Motor neuron (in vitro differentiated cells): ENCODE data around the gene AKR1C3. TPM values are rescaled to one million over a fixed set of nuclear protein-coding genes. Genes with fewer than 3 reads are reported as not detected.

Experiments used
- ATAC-seq, 8 experiments: fragments of 200-7000 bp; cut with Tn5 transposase; replicated peaks in 6 of 8; 2 replicates each; pipeline ENCODE4 v1.8.0; 2021; ENCODE audit warnings: mild to moderate bottlenecking in 8 of 8, moderate library complexity in 8 of 8
- H3K27ac ChIP-seq, 2 donors: fragments of 250-450 bp; sonication (Bioruptor Pico); 2 replicates each; pipeline ENCODE4 v1.9.0; 2021; ENCODE audit warnings: antibody characterized with exemption in 2 of 2, mild to moderate bottlenecking in 2 of 2, moderate library complexity in 1 of 2
- H3K4me1 ChIP-seq, 2 donors: fragments of 250-450 bp; sonication (Bioruptor Pico); replicated peaks in 1 of 2; 2 replicates each; pipeline ENCODE4 v1.6.1; 2021; ENCODE audit warnings: antibody characterized with exemption in 2 of 2, mild to moderate bottlenecking in 2 of 2, moderate library complexity in 1 of 2
- H3K4me3 ChIP-seq, 5 donors: fragments of 250-450 bp; sonication (Bioruptor Pico); 2 replicates each; pipeline ENCODE4 v1.9.0; 2021; ENCODE audit warnings: antibody characterized with exemption in 5 of 5, mild to moderate bottlenecking in 5 of 5, moderate library complexity in 4 of 5
- WGBS, 10 experiments: fragments of 450-650 bp; shearing (Covaris generic); methylation state at CpG; one replicate each; pipeline ENCODE4 v1.0.0; 2022; 5-methylcytosine and 5-hydroxymethylcytosine counted together
- in situ Hi-C, 9 experiments: fragments of 400-800 bp; cut with MboI; loops; one replicate each; pipeline ENCODE4 v1.15.0; 2021; ENCODE audit warnings: low sequenced_read_pairs in 9 of 9, low pct_unique_long_range_greater_than_20kb in 2 of 9; ENCODE audit not compliant: unreplicated experiment in 9 of 9
- total RNA-seq, 8 experiments: library from RNA; unstranded; fragments of 300-600 nt; gene quantifications; 2 replicates each; pipeline versions ENCODE4 v1.2.3 to v1.2.4, GENCODE V29; 2022

Gene AKR1C3
- total RNA-seq, 8 experiments from 2014 or later = 0.54 to 76.4 (median 1.6) TPM; not detected in 1

GRCh38 chr10:5155951-5156350 is 61.7 kb downstream of the AKR1C3 start:
- in situ Hi-C loops = no loop called here
- no peak overlapping the region for H3K27ac ChIP-seq
- no peak for ATAC-seq
- H3K4me1 ChIP-seq = no peaks in the 10 kb centered on the region
- no peak overlapping the region for H3K4me3 ChIP-seq
- 0 to 75% (median 36%) methylated on average over 1 of the region's 1 CpG; no CpG with 5 or more reads in 6 of the 10 experiments for WGBS, 10 experiments

Other genes with a start within 250 kb of the AKR1C3 start
- 100 to 1,000 TPM in 1 of 8 experiments, 10 to 100 TPM in 5, 1 to 10 TPM in 2; 3.2 to 131 (median 26.1) TPM for gene AKR1C1, start 131.0 kb upstream of the AKR1C3 start, total RNA-seq
- 10 to 100 TPM in 6 of 8 experiments, 1 to 10 TPM in 2; 2.5 to 62.5 (median 40.5) TPM for gene AKR1C2, start 90.6 kb upstream of the AKR1C3 start, total RNA-seq
- gene AKR1C8, start 90.7 kb downstream of the AKR1C3 start, total RNA-seq = under 1 TPM in 3 of 8 experiments, not detected in 5; 0.09 to 0.92 (median 0.14) TPM
- 1 to 10 TPM in 1 of 8 experiments, under 1 TPM in 1, not detected in 6; 0.40 to 3.5 TPM for gene AKR1C4, start 102.4 kb downstream of the AKR1C3 start, total RNA-seq